ENCODE data around the gene MORC2. TPM values are rescaled to one million over a fixed set of nuclear protein-coding genes. Genes with fewer than 3 reads are reported as not detected.

The MORC2 gene
- 10 to 100 TPM in 2 of 4 donors, 1 to 10 TPM in 2; 5.6 to 27.3 (median 14.1) TPM for total RNA-seq

DNA sequence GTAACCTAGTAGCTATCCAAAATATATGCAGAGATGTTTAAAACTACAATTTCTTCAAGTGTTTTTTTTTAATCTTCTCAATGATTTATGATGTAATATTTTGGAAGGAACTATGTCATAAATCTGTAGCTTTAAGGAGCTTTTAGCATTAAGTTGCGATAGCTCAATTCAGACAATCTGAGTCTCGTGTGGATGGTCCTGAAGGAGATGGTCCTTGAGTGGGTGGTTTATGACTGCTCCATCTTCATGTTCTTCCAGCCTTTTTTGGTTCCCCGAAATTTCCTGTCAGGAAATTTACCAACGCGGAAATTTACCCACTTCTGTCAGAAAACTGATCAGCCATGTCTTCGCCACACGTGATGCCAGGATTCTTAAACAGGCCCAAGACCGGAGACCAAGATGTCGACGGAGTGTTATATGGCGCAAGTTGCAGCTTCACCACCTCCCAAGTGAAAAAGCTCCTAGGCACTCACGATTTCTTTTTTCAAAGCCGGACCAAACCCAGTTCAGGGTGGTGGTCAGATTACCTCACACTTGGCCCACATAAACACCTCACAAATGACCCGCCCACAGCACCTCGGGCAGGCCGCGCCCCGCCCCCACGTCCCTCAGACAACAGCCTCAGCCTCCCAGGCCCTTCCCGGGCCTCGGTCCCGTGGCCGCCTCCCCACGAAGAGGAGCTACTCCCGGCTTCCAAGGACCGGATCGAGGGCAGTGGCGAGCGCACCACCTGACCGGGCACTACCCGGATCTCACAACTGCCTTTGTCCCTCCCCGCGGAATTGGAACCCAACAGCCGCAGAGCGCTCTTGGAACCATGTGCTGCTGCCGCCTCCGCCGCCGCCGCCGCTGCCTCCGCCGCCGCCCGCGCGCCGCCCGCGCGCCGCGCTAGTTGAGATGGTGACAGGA is at the start of gene MORC2:
MORC2 (minus strand) TSS at position 760 of the 909 bp plus-strand sequence. CDS start 885 bp downstream, outside the sequence.
- H3K36me3 ChIP-seq = no peaks in the 10 kb centered on the region
- peak; percentile 58 to 60 for DNase-seq
- intact Hi-C loops (cut with DNase I; ENCODE audit: low total_unique reads) = no loop called here
- H3K27me3 ChIP-seq = no peaks in the 10 kb centered on the region
- H3K4me3 ChIP-seq = peak within 1 kb of the TSS; percentile 64 to 98
- peaks cover 0 to 33% of the 10 kb centered on the region in 2 donors for H3K9me3 ChIP-seq
- TF ChIP-seq, protein P1, sequence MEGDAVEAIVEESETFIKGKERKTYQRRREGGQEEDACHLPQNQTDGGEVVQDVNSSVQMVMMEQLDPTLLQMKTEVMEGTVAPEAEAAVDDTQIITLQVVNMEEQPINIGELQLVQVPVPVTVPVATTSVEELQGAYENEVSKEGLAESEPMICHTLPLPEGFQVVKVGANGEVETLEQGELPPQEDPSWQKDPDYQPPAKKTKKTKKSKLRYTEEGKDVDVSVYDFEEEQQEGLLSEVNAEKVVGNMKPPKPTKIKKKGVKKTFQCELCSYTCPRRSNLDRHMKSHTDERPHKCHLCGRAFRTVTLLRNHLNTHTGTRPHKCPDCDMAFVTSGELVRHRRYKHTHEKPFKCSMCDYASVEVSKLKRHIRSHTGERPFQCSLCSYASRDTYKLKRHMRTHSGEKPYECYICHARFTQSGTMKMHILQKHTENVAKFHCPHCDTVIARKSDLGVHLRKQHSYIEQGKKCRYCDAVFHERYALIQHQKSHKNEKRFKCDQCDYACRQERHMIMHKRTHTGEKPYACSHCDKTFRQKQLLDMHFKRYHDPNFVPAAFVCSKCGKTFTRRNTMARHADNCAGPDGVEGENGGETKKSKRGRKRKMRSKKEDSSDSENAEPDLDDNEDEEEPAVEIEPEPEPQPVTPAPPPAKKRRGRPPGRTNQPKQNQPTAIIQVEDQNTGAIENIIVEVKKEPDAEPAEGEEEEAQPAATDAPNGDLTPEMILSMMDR (IDR thresholded peaks at IDR 0.05) = no peak
- TF ChIP-seq POLR2A (IDR thresholded peaks at IDR 0.05) = no peak
- no peaks in the 10 kb centered on the region for H3K4me1 ChIP-seq
- H3K27ac ChIP-seq = peak within 1 kb of the TSS; percentile 84 to 97

DNA sequence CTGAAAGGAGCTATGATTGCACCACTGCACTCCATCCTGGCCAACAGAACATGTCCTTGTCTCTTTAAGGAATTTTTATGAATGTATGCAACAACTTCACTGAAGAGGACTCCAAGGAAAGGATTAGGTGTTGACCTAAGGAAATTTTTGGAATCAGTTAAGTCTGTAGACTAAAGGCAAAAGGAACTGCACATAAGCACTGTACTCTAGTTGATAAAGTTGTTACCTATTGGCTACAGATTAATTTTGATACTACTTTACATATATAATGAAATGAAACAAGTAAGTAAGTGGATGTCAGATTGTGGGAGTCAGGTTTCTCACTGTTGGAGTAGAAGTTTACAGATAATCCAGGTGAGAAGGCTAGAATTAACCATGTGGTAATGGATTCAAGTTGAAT is 37.0 kb upstream of the MORC2 start:
- peaks cover 0 to 10% of the 10 kb centered on the region in 2 donors for H3K9me3 ChIP-seq
- no peak overlapping the region for H3K4me3 ChIP-seq
- no peak overlapping the region for H3K27ac ChIP-seq
- TF ChIP-seq, protein P1 (IDR thresholded peaks at IDR 0.05) = no peak
- no peak for TF ChIP-seq POLR2A (IDR thresholded peaks at IDR 0.05)
- intact Hi-C loops (cut with DNase I; ENCODE audit: low total_unique reads) = no loop called here
- DNase-seq = no peak
- H3K36me3 ChIP-seq = no peaks in the 10 kb centered on the region
- H3K27me3 ChIP-seq = no peaks in the 10 kb centered on the region
- no peaks in the 10 kb centered on the region for H3K4me1 ChIP-seq

DNA sequence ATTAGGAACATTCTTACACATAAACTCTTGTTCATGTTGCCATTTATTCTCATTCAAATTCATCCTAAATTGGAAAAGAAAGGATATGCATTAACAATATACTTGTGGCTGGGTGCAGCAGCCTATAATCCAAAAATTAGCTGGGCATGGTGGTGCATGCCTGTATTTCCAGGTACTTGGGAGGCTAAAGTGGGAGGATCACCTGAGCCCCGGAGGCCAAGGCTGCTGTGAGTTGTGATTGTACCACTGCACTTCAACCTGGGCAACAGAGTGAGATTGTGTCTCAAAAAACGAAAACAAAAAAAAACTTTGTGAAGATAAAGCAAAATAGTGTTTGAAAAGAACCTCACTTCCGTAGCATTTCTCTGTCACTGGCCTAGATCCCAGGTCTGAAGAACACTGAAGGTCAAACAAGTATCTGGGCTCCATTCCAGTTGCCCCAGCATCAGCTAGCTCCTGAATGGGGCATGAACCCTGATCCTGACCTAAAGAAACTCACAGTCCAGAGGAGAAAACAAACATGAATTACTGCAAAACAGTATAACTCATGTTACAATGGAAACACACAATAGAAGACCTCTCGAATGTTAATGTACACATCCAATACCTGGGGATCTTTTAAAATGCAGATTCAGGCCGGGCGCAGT is 32.7 kb upstream of the MORC2 start:
- Histone ChIP-seq H3K27ac (no peak overlapping the region), H3K27me3 (no peaks in the 10 kb centered on the region), H3K36me3 (no peaks in the 10 kb centered on the region), H3K9me3 (peaks cover 0 to 10% of the 10 kb centered on the region in 2 donors), H3K4me3 (no peak overlapping the region), H3K4me1 (no peaks in the 10 kb centered on the region)
- no peak for DNase-seq
- intact Hi-C loops (cut with DNase I; ENCODE audit: low total_unique reads) = no loop called here
- TF ChIP-seq, protein P1 (IDR thresholded peaks at IDR 0.05) = no peak
- TF ChIP-seq POLR2A (IDR thresholded peaks at IDR 0.05) = no peak

DNA sequence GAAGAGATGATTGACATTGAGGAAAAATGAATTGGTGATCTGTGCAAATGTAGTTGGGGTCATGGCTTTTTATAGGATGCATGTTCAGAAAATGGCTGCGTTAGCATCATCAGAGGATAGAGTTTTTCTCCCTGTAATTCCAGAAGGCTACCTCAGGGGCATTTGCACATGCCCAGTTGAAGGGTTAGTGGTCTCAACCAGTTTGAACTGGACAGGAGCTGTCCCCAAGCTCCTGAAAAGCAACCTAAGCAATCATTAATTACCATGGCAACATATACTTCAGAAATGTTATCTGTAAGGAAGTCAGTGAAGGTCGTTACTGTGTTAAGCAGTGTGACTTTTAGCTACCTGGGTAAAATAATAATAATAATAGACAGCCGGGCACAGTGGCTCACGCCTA is 29.8 kb upstream of the MORC2 start:
- Histone ChIP-seq H3K27ac (no peak overlapping the region), H3K4me3 (no peak overlapping the region), H3K4me1 (no peaks in the 10 kb centered on the region), H3K27me3 (no peaks in the 10 kb centered on the region), H3K9me3 (no peaks in the 10 kb centered on the region), H3K36me3 (no peaks in the 10 kb centered on the region)
- DNase-seq = no peak
- intact Hi-C loops (cut with DNase I; ENCODE audit: low total_unique reads) = no loop called here
- TF ChIP-seq, protein P1 (IDR thresholded peaks at IDR 0.05) = no peak
- no peak for TF ChIP-seq POLR2A (IDR thresholded peaks at IDR 0.05)

DNA sequence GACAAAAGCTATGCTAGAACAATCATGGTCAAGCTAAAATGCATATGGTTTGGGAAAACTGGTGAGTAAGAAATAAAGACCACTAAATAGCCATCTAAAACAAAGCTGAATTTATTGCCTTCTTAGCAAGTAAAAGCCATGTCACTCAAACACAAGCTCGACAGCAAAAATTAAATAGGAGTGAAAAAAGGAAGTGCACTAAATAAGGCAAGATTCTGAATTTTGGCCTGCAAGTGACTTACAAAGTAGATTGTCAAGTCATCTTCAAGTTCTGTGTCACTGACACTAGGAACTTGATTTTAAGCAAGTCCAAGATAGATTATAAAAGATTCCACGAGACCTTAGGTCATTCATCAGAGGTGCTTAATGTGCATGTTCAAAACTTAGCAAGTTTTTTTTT is 27.9 kb upstream of the MORC2 start:
- H3K27me3 ChIP-seq = no peaks in the 10 kb centered on the region
- intact Hi-C loops (cut with DNase I; ENCODE audit: low total_unique reads) = no loop called here
- no peaks in the 10 kb centered on the region for H3K36me3 ChIP-seq
- H3K27ac ChIP-seq = peak overlapping the region; percentile 16 to 27
- TF ChIP-seq POLR2A (IDR thresholded peaks at IDR 0.05) = no peak
- TF ChIP-seq, protein P1 (IDR thresholded peaks at IDR 0.05) = no peak
- no peaks in the 10 kb centered on the region for H3K9me3 ChIP-seq
- DNase-seq = no peak
- no peak overlapping the region for H3K4me3 ChIP-seq
- H3K4me1 ChIP-seq = no peaks in the 10 kb centered on the region

Data from uterus (tissue), 4 donors.